ENCODE data around the gene SLC22A13. TPM values are rescaled to one million over a fixed set of nuclear protein-coding genes. Genes with fewer than 3 reads are reported as not detected.

The SLC22A13 gene
- total RNA-seq, 4 donors from 2014 or later: 0.32 to 0.68 (median 0.60) TPM; not detected in 1

DNA sequence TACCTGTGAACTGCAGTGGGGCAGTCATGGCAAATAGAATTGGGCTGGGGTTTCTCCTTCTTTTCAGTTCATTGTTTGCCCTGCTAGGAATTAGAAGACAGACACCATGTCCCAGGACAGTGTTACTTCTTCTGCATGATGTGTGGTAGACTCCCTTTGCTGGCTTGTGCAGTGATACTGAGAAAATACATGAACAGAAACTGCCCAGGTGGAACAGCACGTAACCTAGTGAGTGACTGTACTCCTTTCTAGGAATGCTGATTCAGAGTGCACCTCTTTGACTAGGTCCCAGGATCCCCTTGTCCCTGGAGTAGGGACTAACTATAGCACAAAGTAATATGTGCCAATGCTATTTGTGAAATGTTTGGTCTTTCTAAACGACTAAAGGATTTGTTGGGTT is 10.7 kb upstream of the SLC22A13 start:
- intact Hi-C loops (cut with DNase I; ENCODE audit: low total_unique reads) (no loop called here), in situ Hi-C loops (cut with MboI; ENCODE audit: low pct_ligation_motif_present in 1 of 4, low pct_unique_long_range_greater_than_20kb in 1 of 4, low sequenced_read_pairs in 3 of 4) (no loop called here)
- H3K27me3 ChIP-seq: no peaks in the 10 kb centered on the region
- TF ChIP-seq POLR2AphosphoS5 (IDR thresholded peaks at IDR 0.05) (no peak), POLR2A (IDR thresholded peaks at IDR 0.05) (no peak), EP300 (IDR thresholded peaks at IDR 0.05; ENCODE audit: low read depth) (no peak)
- TF ChIP-seq, protein P1, sequence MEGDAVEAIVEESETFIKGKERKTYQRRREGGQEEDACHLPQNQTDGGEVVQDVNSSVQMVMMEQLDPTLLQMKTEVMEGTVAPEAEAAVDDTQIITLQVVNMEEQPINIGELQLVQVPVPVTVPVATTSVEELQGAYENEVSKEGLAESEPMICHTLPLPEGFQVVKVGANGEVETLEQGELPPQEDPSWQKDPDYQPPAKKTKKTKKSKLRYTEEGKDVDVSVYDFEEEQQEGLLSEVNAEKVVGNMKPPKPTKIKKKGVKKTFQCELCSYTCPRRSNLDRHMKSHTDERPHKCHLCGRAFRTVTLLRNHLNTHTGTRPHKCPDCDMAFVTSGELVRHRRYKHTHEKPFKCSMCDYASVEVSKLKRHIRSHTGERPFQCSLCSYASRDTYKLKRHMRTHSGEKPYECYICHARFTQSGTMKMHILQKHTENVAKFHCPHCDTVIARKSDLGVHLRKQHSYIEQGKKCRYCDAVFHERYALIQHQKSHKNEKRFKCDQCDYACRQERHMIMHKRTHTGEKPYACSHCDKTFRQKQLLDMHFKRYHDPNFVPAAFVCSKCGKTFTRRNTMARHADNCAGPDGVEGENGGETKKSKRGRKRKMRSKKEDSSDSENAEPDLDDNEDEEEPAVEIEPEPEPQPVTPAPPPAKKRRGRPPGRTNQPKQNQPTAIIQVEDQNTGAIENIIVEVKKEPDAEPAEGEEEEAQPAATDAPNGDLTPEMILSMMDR (IDR thresholded peaks at IDR 0.05): no peak
- no peak overlapping the region for H3K27ac ChIP-seq
- H3K36me3 ChIP-seq: peaks cover 0 to 46% (median 15%) of the 10 kb centered on the region in 4 donors
- no peaks in the 10 kb centered on the region for H3K9me3 ChIP-seq
- WGBS, 2 donors (ENCODE audit: low coverage in 1 of 2): 74 to 79% methylated on average over 2 of the region's 2 CpGs
- no peaks in the 10 kb centered on the region for H3K4me1 ChIP-seq
- DNase-seq: no peak
- no peak overlapping the region for H3K4me3 ChIP-seq

DNA sequence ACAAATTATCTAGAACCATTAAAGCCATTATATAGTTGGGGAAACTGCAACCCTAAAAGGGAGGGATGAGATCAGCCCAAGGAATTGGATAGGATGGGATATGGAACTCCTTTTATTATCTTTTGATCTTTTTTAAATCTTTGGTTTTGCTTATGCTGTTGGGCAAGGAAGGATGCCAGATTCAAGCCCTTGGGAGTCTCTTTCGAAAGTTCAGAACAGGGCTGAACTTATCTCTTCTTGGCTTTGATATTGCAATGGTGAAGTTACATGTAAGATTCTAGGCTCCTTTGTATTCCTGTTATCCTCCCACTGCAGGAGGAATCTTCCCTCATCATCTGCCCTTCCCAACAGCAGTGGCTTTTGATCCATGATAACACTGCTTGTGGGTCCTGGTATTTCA is 10.0 kb upstream of the SLC22A13 start:
- in situ Hi-C loops (cut with MboI; ENCODE audit: low pct_ligation_motif_present in 1 of 4, low pct_unique_long_range_greater_than_20kb in 1 of 4, low sequenced_read_pairs in 3 of 4): no loop called here
- no peak for TF ChIP-seq POLR2AphosphoS5 (IDR thresholded peaks at IDR 0.05)
- TF ChIP-seq, protein P1 (IDR thresholded peaks at IDR 0.05): no peak

DNA sequence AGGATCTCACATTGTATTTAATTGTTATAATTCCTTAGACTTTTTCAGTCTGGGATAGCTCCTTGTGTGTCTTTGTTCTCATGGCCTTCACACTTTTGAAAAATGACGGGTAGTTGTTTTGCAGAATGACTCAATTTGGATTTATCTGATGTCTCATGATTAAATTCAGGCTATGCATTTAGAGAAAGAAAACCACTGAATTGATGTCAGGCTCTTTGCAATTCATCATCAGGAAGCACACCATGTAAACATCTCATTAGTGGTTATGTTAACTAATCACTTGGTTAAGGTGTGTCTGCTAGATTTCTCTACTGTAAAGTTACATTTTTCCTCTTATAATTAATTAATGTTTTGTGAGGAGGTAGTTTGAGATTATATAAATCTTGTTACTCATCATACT is 8.0 kb upstream of the SLC22A13 start:
- intact Hi-C loops (cut with DNase I; ENCODE audit: low total_unique reads) (no loop called here), in situ Hi-C loops (cut with MboI; ENCODE audit: low pct_ligation_motif_present in 1 of 4, low pct_unique_long_range_greater_than_20kb in 1 of 4, low sequenced_read_pairs in 3 of 4) (no loop called here)
- H3K9me3 ChIP-seq: no peaks in the 10 kb centered on the region
- no peak overlapping the region for H3K27ac ChIP-seq
- DNase-seq: no peak
- 67 to 78% methylated on average over 1 of the region's 1 CpG for WGBS, 2 donors (ENCODE audit: low coverage in 1 of 2)
- no peaks in the 10 kb centered on the region for H3K27me3 ChIP-seq
- no peaks in the 10 kb centered on the region for H3K4me1 ChIP-seq
- peaks cover 0 to 22% (median 9%) of the 10 kb centered on the region in 4 donors for H3K36me3 ChIP-seq
- no peak overlapping the region for H3K4me3 ChIP-seq
- TF ChIP-seq, protein P1 (IDR thresholded peaks at IDR 0.05): no peak
- no peak for TF ChIP-seq EP300 (IDR thresholded peaks at IDR 0.05; ENCODE audit: low read depth)
- TF ChIP-seq POLR2AphosphoS5 (IDR thresholded peaks at IDR 0.05): no peak
- TF ChIP-seq POLR2A (IDR thresholded peaks at IDR 0.05): no peak

More for the DNA sequence above, 10.0 kb upstream of the SLC22A13 start:
- Histone ChIP-seq H3K27ac (no peak overlapping the region), H3K9me3 (no peaks in the 10 kb centered on the region), H3K4me3 (no peak overlapping the region), H3K4me1 (no peaks in the 10 kb centered on the region), H3K36me3 (peaks cover 0 to 38% (median 15%) of the 10 kb centered on the region in 4 donors), H3K27me3 (no peaks in the 10 kb centered on the region)
- intact Hi-C loops (cut with DNase I; ENCODE audit: low total_unique reads): no loop called here
- WGBS, 2 donors (ENCODE audit: low coverage in 1 of 2): 87 to 100% methylated on average over 1 of the region's 1 CpG
- DNase-seq: no peak

DNA sequence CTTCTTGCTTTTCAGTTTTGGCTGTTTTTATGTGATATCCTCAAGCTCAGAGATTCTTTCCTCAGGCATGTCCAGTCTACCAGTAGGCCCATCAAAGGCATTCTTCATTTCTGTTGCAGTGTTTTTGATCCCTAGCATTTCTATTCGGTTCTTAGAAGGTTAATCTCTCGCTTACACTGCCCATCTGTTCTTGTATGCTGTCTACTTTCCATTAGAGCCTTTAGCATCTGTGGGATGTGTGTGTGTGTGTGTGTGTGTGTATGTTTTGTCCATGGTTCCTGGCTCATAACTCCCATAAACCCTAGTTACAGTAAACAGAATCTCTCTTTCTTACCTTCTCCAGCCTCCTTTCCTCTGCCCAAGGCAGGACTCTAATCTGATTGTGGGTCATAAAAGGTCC is 5.1 kb upstream of the SLC22A13 start:
- no peak overlapping the region for H3K27ac ChIP-seq
- in situ Hi-C loops (cut with MboI; ENCODE audit: low pct_ligation_motif_present in 1 of 4, low pct_unique_long_range_greater_than_20kb in 1 of 4, low sequenced_read_pairs in 3 of 4) (no loop called here), intact Hi-C loops (cut with DNase I; ENCODE audit: low total_unique reads) (no loop called here)
- 97 to 100% methylated on average over 1 to 2 of the region's 2 CpGs for WGBS, 2 donors (ENCODE audit: low coverage in 1 of 2)
- no peak overlapping the region for H3K4me3 ChIP-seq
- no peak for DNase-seq
- no peaks in the 10 kb centered on the region for H3K9me3 ChIP-seq
- H3K27me3 ChIP-seq: no peaks in the 10 kb centered on the region
- TF ChIP-seq POLR2AphosphoS5 (IDR thresholded peaks at IDR 0.05) (no peak), EP300 (IDR thresholded peaks at IDR 0.05; ENCODE audit: low read depth) (no peak), POLR2A (IDR thresholded peaks at IDR 0.05) (no peak)
- TF ChIP-seq, protein P1 (IDR thresholded peaks at IDR 0.05): no peak
- no peaks in the 10 kb centered on the region for H3K36me3 ChIP-seq
- no peaks in the 10 kb centered on the region for H3K4me1 ChIP-seq

All from transverse colon (tissue), 4 donors.